Measurements from ENCODE around the gene BTBD9. TPM values are rescaled to one million over a fixed set of nuclear protein-coding genes. Genes with fewer than 3 reads are reported as not detected.

The BTBD9 gene
- total and polyA plus RNA-seq, 9 of the 15 experiments (the other 6 are each of a cell fraction or from before 2014, with no cell fraction given) = 0.08 to 1.6 (median 0.58) TPM

GRCh38 chr6:38316099-38316868, 323.4 kb downstream of the BTBD9 start:
- Histone ChIP-seq H4K20me1 (replicated peaks; ENCODE audit: control insufficient read depth, insufficient read depth, low read length) (no peaks in the 10 kb centered on the region), H3K9me1 (ENCODE audit: control insufficient read depth, insufficient read depth, low read length) (no peaks in the 10 kb centered on the region), H3K4me1 (replicated peaks in 1 of 2; ENCODE audit: control insufficient read depth in 2 of 2, insufficient read depth in 2 of 2, low read length in 2 of 2) (no peaks in the 10 kb centered on the region), H3K9me3 (replicated peaks; ENCODE audit: control insufficient read depth, insufficient read depth, low read depth, low read length) (no peaks in the 10 kb centered on the region), H3K27ac (ENCODE audit: extremely low read depth, low read depth, low read length) (no peak overlapping the region), H3K36me3 (ENCODE audit: control insufficient read depth, insufficient read depth, low read length) (no peaks in the 10 kb centered on the region), H2AFZ (ENCODE audit: low read depth, low read length) (no peak overlapping the region), H3K4me2 (ENCODE audit: insufficient read depth, low read length) (no peak overlapping the region), H3K27me3 (ENCODE audit: control insufficient read depth in 2 of 2, insufficient read depth in 2 of 2, low read length in 2 of 2) (peaks cover 0 to 16% of the 10 kb centered on the region in 2 experiments; a peak in 3 of 5 replicates), H3K79me2 (ENCODE audit: control insufficient read depth, insufficient read depth, low read length) (no peaks in the 10 kb centered on the region), H3K9ac (ENCODE audit: insufficient read depth in 1 of 2, low read depth in 2 of 2, low read length in 2 of 2) (no peak overlapping the region), H3K4me3 (no peak overlapping the region)
- no peak for ATAC-seq
- FAIRE-seq = no peak
- intact Hi-C loops (cut with micrococcal nuclease) = no loop called here
- in situ Hi-C loops (cut with MboI) = no loop called here
- ChIA-PET CTCF (ENCODE audit: low intra/inter-chr PET ratio) (no interaction called here), POLR2A (no interaction called here)
- 0% methylated on average over 1 of the region's 1 CpG for WGBS (ENCODE audit: insufficient coverage, low coverage, missing lambda C conversion rate)
- no TSS peak for BruUV-seq (replicated peaks)
- no peak for DNase-seq (ENCODE audit: extremely low read depth in 1 of 4, low spot score in 3 of 4)
- no peak for TF ChIP-seq CC2D1A (IDR thresholded peaks at IDR 0.05)
- no peak for TF ChIP-seq POLR2A (conservative IDR thresholded peaks at IDR 0.05)
- no peak for TF ChIP-seq ARID3A (IDR thresholded peaks at IDR 0.05; ENCODE audit: borderline replicate concordance, low read depth, low read length)
- no peak for TF ChIP-seq DACH1 (IDR thresholded peaks at IDR 0.05; ENCODE audit: partially characterized antibody)
- no peak for TF ChIP-seq RUNX1 (IDR thresholded peaks at IDR 0.05; ENCODE audit: low read depth)
- no peak for TF ChIP-seq CREB1 (IDR thresholded peaks at IDR 0.05)
- TF ChIP-seq CREB1 (CRISPR knock-in tag; IDR thresholded peaks at IDR 0.05) = no peak
- no peak for TF ChIP-seq TCFL5 (CRISPR knock-in tag; conservative IDR thresholded peaks at IDR 0.05)
- no peak for TF ChIP-seq TAF1 (IDR thresholded peaks at IDR 0.05; ENCODE audit: control insufficient read depth, extremely low read depth, insufficient read depth, low read length, severe bottlenecking)
